ENCODE measurements around the gene MAPRE3.

The MAPRE3 gene

GRCh38 chr2:27067385-27067784, 96.9 kb downstream of the MAPRE3 start:
- Histone ChIP-seq H3K36me3 (ENCODE audit: low read length) (no peaks in the 10 kb centered on the region), H4K20me1 (ENCODE audit: low read depth, low read length) (no peaks in the 10 kb centered on the region), H3K9ac (ENCODE audit: low read length) (no peak overlapping the region), H3K9me2 (replicated peaks; ENCODE audit: insufficient read depth, low read length) (no peaks in the 10 kb centered on the region), H2AFZ (ENCODE audit: low read depth, low read length, severe bottlenecking) (no peak overlapping the region), H3K79me2 (ENCODE audit: insufficient read depth, low read length) (peaks cover 18% of the 10 kb centered on the region), H3K4me3 (ENCODE audit: insufficient read depth, low read length, poor library complexity, severe bottlenecking) (no peak overlapping the region), H3K4me2 (ENCODE audit: low read depth, low read length, poor library complexity, severe bottlenecking) (no peak overlapping the region), H3K27ac (ENCODE audit: low read depth, low read length) (no peak overlapping the region), H3K9me3 (ENCODE audit: insufficient read depth, low read length) (no peaks in the 10 kb centered on the region), H3F3A (ENCODE audit: insufficient read depth) (no peaks in the 10 kb centered on the region), H3K27me3 (ENCODE audit: low read length) (no peaks in the 10 kb centered on the region)
- TF ChIP-seq EZH2phosphoT487 (conservative IDR thresholded peaks at IDR 0.05; ENCODE audit: low read length): no peak
- TF ChIP-seq, protein P1, sequence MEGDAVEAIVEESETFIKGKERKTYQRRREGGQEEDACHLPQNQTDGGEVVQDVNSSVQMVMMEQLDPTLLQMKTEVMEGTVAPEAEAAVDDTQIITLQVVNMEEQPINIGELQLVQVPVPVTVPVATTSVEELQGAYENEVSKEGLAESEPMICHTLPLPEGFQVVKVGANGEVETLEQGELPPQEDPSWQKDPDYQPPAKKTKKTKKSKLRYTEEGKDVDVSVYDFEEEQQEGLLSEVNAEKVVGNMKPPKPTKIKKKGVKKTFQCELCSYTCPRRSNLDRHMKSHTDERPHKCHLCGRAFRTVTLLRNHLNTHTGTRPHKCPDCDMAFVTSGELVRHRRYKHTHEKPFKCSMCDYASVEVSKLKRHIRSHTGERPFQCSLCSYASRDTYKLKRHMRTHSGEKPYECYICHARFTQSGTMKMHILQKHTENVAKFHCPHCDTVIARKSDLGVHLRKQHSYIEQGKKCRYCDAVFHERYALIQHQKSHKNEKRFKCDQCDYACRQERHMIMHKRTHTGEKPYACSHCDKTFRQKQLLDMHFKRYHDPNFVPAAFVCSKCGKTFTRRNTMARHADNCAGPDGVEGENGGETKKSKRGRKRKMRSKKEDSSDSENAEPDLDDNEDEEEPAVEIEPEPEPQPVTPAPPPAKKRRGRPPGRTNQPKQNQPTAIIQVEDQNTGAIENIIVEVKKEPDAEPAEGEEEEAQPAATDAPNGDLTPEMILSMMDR (IDR thresholded peaks at IDR 0.05; ENCODE audit: insufficient read depth, low read length, poor library complexity, severe bottlenecking): no peak

- no peak overlapping the region for H3K27ac ChIP-seq (ENCODE audit: low read depth, low read length)
- H3F3A ChIP-seq (ENCODE audit: insufficient read depth): no peaks in the 10 kb centered on the region
- H3K9me2 ChIP-seq (replicated peaks; ENCODE audit: insufficient read depth, low read length): no peaks in the 10 kb centered on the region
- TF ChIP-seq, protein P1 (IDR thresholded peaks at IDR 0.05; ENCODE audit: insufficient read depth, low read length, poor library complexity, severe bottlenecking): no peak
- H3K36me3 ChIP-seq (ENCODE audit: low read length): no peaks in the 10 kb centered on the region
- H3K79me2 ChIP-seq (ENCODE audit: insufficient read depth, low read length): peaks cover 18% of the 10 kb centered on the region
- no peak overlapping the region for H3K4me2 ChIP-seq (ENCODE audit: low read depth, low read length, poor library complexity, severe bottlenecking)
- H3K27me3 ChIP-seq (ENCODE audit: low read length): no peaks in the 10 kb centered on the region
- no peak overlapping the region for H3K4me3 ChIP-seq (ENCODE audit: insufficient read depth, low read length, poor library complexity, severe bottlenecking)
- no peak overlapping the region for H2AFZ ChIP-seq (ENCODE audit: low read depth, low read length, severe bottlenecking)
- H3K9ac ChIP-seq (ENCODE audit: low read length): no peak overlapping the region
- no peaks in the 10 kb centered on the region for H3K9me3 ChIP-seq (ENCODE audit: insufficient read depth, low read length)
- H4K20me1 ChIP-seq (ENCODE audit: low read depth, low read length): no peaks in the 10 kb centered on the region
Observed at GRCh38 chr2:27069436-27069835, 99.0 kb downstream of the MAPRE3 start.

DNA sequence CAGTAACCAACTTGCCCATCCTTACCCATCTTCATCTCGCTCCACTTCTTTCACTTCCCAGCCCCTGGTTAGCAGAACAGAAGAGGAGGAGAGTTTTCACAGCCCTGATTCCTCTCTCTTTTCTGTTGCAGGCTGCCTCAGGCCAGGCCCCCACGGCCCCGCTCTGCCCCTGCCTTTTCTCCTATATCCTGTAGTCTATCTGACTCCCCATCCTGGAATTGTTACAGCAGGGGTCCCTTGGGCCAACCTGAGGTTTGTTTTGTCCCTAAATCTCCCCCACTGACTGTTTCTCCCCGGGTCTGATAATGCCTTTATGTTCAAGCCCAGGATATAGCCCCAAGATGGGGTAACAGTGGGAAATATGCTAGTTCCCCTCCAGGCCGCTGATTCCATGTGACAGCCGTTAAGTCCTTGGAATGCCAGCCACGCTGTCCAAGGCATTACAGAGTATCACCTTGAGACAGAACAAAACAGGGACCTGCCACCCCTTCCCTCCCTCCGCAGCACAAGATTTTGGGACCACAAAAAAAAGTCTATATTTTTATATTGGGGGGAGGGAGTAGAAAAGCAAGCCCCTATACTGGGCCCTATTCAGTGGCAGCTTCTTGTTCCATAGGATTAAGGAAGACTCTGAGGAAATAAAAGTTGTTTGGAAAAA, 99.7 kb downstream of the MAPRE3 start:
- Histone ChIP-seq H2AFZ (ENCODE audit: low read depth, low read length, severe bottlenecking) (no peak overlapping the region), H3K4me3 (ENCODE audit: insufficient read depth, low read length, poor library complexity, severe bottlenecking) (peak overlapping the region; percentile 89), H3K9me2 (replicated peaks; ENCODE audit: insufficient read depth, low read length) (no peaks in the 10 kb centered on the region), H3K27ac (ENCODE audit: low read depth, low read length) (no peak overlapping the region), H3K27me3 (ENCODE audit: low read length) (no peaks in the 10 kb centered on the region), H3K36me3 (ENCODE audit: low read length) (no peaks in the 10 kb centered on the region), H3K9me3 (ENCODE audit: insufficient read depth, low read length) (no peaks in the 10 kb centered on the region), H3K79me2 (ENCODE audit: insufficient read depth, low read length) (peaks cover 18% of the 10 kb centered on the region), H4K20me1 (ENCODE audit: low read depth, low read length) (no peaks in the 10 kb centered on the region), H3K9ac (ENCODE audit: low read length) (peak overlapping the region; percentile 89), H3F3A (ENCODE audit: insufficient read depth) (0 out of 2 replicates have a peak, but pooled peaks cover 3% of the 10 kb centered on the region), H3K4me2 (ENCODE audit: low read depth, low read length, poor library complexity, severe bottlenecking) (peak overlapping the region; percentile 97)
- no peak for TF ChIP-seq EZH2phosphoT487 (conservative IDR thresholded peaks at IDR 0.05; ENCODE audit: low read length)
- TF ChIP-seq, protein P1 (IDR thresholded peaks at IDR 0.05; ENCODE audit: insufficient read depth, low read length, poor library complexity, severe bottlenecking): no peak
